HG03571 (cell line): ENCODE measurements around the gene KMT5C.
A peak's percentile ranks its signal among the peaks of the same experiment; 100 is the strongest.

Experiments
- ATAC-seq: cut with Tn5 transposase; IDR thresholded peaks from one replicate; pipeline ENCODE4 v1.9.1; 2021; ENCODE audit not compliant: unreplicated experiment

The KMT5C gene

DNA sequence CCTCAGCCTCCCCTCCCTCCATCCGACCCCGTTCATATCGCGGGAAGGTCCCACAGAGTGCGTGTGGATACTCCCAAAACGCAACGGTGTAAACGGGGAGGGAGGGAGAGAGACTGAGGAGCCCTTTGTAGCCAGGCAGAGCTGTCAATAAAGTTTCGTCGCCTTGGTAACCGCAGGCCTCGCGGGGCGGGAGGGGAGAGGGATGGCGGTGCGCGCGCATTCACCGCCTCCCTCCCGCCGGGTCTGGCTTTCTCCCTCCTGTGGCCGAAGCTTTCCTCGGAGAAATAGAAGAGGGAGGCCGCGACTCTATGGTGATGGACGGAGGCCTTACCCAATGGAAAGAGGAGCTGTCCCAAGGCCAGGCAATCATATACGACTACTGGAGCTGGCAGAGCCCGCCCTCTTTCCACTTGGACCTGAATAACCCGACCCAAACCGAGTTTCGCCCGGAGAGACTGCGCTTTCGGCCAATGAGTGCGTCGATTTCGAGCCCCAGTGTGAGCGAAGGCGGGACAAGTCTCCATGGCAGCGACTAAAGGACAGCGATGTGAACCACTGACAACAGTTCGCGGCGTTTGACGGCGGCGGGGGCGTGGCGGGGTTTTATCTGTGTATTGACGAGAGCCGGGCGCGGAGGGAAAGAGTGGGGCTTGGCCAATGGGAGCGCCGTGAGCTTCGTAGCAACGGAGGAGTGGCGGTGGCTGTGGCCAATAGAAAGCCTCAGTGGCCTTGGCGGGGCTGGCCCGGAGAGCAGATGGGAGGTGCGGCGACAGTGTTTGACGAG lies at the start of gene KMT5C:
TSS of gene KMT5C (plus strand) at position 772 of the 784 bp plus-strand sequence. CDS start 2,061 bp downstream, outside the sequence.
- ATAC-seq: peak; percentile 78

DNA sequence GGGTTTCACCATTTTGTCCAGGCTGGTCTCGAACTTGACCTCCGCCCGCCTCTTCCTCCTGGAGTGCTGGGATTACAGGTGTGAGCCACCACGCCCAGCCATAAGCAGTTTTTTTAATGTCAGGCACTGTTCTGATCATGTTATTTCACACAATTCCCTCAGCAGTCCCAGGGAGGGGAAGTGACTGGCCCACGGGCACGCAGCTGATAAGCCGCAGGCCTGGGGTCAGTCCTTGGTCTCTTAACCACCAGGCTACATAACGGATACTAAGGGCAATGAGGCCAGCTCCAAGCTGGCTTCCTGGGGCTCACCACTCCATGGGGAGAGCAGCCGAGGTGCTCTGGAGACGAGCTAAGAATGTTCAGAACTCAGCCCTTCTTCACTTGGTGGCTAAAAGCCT lies 42.4 kb upstream of the KMT5C start:
- no peak for ATAC-seq

DNA sequence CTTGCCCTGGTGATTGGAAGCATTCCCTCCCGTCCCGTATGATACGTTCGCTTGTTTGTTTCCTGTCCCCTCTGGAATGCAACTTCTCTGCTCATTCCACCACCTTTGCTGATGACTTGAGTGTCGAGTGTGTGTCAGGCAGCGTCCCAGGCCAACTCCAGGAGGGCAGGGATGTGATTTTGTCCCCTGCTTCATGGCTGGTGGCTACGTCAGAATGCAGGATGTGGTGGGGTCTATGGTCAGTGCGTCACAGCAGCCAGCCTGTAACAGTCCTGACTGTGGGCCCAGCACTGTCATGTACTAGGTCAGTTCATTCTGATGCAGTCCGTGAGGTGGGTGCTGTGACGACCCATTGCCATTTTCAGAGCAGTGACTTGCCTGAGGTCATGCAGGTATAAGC lies 39.7 kb upstream of the KMT5C start:
- no peak for ATAC-seq

DNA sequence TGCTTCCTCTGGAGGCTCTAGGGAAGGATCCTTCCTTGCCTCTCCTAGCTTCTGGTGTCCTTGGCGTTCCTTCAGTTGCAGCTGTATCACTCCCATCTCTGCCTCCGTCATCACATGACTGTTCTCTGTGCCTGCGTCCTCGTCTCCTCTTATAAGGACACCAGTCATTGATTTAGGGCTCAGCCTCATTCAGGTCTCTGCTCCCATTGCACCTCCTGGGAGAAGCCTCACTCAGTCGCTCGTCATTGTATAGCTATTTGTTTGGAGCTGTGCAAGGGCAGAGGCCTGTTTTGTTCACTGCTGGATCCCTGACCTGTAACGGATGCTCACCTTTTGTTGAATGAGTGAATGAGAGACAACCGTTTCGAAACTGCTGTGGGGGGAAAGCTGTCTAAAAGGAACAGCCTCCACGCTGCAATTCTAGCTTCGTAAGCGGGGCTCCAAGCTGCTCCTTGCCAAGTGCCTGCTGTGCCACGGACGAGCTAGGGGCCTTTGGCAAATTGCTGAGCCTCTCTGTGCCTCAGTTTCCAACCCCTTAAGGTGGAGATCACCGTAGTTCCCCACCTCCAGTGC lies 38.7 kb upstream of the KMT5C start:
- ATAC-seq: no peak

DNA sequence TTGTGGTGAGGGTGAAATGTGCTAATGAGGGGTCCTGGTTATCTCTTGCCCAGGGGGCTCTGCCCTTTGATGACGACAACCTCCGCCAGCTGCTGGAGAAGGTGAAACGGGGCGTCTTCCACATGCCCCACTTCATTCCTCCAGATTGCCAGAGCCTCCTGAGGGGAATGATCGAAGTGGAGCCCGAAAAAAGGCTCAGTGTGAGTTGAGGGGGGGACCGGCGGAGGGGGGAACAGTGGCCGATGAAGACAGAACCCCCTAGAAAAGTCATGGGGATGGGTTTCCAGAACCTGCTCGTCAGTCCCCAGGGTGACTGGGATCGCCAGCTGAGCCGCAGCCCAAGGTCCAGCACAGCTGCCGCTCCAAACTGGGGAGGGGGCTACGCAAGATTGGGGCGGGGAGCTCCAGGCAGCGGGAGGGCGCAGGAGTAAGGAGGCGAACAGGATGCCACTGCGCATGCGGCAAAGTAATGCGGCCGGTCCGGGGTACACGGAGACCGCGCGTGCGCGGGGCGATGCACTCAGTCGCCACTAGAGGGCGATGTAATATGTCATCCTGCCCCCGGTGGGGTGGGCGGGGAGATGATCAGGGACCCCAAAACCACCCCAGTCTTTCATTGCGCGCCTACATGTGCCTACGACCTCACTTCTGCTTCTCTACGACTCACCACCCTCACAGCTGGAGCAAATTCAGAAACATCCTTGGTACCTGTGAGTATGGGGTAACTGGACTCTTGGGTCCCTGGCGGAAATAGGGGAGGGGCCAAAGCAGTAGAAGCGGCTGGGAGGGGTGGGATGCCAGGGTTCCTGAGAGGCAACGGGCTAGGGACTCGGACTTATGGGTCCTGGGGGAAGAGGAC lies 38.0 kb upstream of the KMT5C start:
- ATAC-seq: no peak

DNA sequence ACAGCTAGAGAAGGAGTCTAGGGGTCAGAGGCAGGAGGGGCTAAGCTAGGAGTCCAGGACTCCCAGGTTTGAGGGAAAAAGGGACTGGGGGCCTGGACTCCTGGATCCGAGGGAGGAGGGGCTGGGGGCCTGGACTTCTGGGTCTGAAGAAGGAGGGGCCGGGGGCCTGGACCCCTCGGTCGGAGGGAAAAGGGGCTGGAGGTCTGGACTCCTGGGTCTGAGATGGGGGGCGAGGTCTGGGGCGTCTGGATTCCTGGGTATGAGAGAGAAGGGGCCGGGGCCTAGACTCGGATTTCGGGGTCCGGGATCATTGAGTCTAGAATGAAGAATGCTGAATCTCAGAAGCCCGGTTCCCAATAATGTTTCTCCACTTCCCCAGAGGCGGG lies 37.4 kb upstream of the KMT5C start:
- ATAC-seq: no peak

DNA sequence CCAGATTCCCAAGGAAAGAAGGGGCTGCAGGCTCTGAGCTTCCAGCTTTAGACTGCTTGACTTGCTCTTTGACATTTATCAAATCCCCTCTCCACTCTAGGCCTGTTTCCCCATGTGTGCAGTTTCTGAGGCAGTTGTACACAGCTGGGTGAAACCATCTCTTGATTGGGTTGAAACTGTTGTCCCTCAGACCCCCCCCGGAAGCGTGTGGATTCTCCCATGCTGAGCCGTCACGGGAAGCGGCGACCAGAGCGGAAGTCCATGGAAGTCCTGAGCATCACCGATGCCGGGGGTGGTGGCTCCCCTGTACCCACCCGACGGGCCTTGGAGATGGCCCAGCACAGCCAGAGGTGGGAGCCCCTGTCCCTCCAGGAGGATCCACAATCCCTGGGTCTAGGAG lies 36.2 kb upstream of the KMT5C start:
- no peak for ATAC-seq

DNA sequence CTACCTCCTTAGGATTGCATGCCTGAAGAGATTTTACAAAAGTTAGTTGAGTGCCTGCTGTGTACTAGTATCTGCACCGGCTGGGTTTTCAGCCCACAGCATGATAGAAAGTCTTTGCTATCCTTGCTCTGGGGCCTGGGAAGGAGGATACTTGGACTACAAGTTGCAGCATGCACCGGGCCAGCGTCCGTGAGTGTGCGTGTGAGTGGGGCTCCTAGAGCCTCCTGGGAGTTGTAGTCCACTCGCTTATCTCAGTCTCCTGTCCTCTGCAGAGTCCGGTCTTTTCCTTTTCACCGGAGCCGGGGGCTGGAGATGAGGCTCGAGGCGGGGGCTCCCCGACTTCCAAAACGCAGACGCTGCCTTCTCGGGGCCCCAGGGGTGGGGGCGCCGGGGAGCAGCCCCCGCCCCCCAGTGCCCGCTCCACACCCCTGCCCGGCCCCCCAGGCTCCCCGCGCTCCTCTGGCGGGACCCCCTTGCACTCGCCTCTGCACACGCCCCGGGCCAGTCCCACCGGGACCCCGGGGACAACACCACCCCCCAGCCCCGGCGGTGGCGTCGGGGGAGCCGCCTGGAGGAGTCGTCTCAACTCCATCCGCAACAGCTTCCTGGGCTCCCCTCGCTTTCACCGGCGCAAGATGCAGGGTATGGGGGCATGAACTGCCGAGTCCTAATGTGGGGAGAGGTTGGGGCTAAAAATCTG lies 35.2 kb upstream of the KMT5C start:
- ATAC-seq: no peak

DNA sequence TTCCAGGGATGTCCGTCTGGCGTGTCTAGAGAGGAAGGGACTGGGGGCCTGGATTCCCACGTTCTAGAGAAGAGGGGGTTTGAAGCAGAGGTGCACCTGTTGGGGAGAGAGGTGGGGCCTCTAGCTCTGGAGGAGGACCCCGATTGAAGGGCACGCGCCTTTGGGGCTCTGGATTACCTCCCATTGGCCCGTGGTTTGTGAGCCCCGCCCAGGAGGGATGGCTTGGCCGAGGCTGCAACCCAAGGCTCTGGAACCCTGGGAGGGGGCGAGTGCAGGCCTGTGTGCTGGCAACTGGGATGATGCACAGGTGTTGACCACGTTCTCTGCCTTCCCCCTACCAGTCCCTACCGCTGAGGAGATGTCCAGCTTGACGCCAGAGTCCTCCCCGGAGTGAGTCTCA lies 34.7 kb upstream of the KMT5C start:
- no peak for ATAC-seq

DNA sequence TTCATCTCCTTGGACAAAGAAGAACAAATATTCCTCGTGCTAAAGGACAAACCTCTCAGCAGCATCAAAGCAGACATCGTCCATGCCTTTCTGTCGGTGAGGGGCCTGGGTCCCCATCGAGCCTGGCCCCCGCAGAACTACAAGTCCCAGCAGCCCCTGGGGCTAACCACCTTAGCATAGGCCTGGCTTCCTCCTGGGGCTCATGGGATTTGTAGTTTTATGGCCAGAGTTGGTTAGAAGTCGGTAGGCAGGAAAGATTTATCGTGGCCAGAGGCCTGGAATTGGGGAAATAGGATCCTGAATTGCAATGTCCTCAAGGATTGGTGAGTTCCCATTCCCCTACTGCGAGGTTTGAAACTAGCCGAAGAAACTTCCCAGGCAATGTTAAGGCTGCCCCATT lies 34.2 kb upstream of the KMT5C start:
- ATAC-seq: no peak

DNA sequence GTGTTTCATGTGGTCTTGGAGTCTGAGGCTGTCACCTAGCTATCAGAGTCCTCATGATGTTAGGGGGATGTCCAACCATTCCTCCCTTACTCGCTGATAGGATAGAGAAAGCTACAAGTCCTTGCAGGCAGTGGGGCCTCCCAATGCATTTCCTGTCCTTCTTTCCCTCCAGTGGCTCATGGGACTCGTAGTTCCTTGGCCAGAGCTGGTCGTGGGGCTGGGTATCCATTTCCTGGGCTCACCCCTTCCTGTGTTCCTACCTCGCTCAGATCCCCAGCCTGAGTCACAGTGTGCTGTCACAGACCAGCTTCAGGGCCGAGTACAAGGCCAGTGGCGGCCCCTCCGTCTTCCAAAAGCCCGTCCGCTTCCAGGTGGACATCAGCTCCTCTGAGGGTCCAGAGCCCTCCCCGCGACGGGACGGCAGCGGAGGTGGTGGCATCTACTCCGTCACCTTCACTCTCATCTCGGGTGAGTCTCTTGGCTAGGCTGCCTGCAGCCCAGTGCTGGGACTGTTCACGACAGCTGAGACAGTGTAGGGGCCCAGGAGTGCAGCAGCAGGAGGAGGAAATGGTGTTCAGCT lies 33.6 kb upstream of the KMT5C start:
- no peak for ATAC-seq

DNA sequence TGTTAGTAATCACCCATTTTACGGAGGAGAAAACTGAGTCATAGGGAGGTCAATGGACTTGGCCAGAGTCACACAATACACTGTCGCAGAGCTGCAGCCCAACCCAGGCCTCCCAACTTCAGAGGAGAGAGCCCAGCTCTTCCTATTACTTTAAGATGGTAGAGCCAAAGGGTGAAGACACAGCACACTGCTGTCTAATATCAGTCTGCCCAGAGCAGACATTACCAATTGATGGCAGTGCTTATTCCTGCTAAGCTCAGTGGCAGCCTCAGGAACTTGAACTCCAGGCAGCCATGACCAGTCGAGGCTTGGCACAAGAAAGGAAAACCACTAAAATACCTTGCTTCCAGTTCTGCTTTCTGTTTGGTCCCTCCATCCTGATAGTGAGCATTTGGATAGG lies 33.0 kb upstream of the KMT5C start:
- ATAC-seq: no peak

DNA sequence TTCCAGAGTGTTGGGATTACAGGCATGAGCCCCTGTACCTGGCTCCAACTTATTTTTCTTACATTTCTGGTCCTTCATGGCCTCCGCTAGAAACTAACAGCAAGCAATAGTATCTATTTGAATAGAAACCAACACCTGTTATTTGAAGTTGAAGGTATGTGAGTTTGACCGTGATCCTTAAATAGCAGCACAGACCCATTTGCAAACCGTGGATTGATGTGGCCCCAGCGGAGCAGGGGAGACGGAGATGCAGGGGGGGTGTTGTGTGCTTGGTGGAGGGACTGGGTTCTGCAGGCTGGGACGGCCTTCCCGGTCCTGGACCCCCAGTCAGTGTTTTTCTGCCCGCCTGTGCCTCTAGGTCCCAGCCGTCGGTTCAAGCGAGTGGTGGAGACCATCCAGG lies 31.4 kb upstream of the KMT5C start:
- no peak for ATAC-seq

DNA sequence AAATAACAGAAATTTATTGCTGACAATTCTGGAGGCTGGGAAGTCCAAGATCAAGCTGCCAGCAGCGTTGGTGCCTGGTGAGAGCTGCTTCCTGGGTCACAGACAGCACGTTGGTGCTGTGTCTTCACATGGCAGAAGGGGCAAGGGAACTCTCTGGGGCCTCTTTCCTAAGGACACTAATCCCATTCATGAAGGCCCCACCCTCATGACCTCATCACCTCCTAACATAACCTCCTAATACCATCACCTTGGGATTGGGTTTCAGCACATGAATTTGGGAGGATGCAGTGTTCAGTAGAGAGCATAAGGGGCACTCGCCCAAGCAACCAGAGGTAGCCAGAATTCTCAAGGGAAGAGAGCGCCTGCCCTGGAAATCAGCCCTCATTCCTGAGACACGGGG lies 30.2 kb upstream of the KMT5C start:
- no peak for ATAC-seq

DNA sequence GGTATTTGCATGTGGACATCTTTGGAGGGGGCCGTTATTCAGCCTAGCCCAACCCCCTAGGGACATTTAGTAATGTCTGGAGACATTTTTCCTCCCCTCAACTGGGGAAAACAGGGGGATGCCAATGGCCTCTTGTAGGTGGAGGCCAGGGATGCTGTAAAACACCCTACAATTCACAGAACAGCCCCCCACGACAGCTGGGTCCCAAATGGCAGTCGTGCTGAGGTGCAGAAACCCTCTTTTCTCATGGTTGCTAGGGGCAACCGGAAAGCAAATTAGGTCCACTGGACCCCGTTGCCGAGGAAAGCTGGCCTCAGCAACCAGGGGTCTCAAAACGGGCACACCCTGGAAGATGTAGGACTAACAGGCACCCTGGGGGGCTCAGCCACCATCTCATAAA lies 29.2 kb upstream of the KMT5C start:
- ATAC-seq: no peak

DNA sequence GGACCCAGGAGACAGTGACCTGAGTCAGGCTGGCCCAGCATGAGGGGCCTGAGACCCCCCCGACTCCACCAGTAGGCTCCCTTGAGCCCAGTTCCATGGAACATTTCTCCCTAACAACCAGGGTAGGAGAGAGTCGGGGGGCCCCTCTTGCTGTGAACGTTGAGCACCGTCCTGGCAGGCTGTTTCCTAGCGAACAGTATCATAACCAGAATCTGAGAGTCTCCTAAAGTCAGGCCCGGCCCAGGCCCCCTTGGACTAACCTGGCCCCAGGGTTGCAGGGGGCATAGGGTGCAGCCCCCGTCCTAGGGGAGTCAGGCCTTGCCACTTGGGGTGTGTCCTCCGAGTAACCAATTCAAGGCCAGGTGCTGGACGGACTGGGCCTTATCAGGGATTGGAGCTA lies 28.3 kb upstream of the KMT5C start:
- no peak for ATAC-seq

DNA sequence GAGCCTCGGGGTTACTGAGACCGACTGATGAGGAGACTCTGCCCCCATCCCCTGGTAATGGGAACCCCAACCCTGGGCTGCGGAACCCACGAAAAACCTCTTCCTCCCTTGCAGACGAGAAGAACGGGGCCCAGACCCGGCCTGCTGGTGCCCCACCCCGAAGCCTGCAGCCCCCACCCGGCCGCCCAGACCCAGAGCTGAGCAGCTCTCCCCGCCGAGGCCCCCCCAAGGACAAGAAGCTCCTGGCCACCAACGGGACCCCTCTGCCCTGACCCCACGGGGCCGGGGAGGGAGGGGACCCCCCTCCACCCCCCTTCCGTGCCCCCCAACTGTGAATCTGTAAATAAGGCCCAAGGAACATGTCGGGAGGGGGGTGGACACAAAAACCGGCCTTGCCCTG lies 27.9 kb upstream of the KMT5C start:
- ATAC-seq: no peak

DNA sequence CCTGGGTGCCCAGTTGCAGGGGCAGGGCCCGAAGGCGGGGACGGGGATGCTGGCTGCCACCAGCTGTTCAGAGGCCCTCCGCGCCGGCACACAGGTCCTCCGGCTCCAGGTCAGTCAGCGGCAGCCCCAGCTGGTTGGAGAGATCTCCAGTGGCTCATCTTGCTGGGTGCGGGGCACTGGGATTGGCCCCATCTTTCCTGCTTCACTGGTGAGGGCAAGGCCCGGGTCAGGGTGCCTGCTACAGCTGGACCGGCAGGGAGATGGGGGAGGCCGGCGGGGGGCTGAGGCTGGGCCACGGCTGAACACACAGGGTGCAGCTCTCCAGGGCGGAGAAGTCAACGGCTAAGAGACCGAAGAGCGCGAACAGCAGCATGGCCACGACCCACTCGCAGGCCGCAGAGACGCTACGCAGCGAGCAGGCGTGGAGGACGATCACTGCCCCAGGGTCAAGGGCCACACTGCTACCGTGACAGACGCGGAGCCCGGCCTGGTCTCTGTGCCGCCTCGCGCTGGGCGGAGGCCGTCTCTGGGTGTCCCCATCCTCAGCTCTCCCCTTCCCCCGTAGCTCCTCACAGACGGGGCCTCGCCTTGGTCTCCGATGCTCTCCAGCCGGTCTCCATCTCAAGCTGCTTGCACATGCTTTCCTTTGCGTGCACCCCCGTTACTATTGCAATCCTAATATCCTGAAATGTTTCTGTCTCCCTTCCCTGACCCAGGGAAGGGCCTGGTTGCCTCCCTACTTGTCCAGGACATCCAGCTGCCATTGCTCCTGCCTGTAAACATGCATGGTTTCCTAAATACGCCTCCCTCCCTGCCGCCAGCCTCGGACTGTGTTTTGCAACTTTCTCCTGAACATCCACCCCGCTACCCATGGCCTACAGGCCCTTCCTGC lies 26.8 kb upstream of the KMT5C start:
- ATAC-seq: no peak

DNA sequence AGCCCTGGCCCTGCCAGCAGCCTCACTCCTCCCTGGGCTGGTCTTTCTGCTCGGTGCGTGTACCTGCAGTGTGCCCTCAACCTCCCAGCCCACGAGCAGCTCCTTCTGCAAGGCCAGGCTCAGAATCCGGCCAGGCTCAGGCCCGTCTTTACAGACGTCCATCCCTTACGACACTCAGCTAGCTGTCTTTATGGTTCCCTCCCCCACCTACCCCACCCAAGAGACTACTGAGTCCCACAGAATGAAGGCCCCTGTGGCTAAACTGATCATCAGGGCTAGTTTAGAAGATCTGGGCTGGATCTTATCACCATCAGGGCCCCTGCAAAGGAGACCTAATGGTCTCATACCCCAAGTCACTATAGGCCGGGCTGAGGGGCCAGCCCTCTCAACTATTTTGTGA lies 25.3 kb upstream of the KMT5C start:
- no peak for ATAC-seq

DNA sequence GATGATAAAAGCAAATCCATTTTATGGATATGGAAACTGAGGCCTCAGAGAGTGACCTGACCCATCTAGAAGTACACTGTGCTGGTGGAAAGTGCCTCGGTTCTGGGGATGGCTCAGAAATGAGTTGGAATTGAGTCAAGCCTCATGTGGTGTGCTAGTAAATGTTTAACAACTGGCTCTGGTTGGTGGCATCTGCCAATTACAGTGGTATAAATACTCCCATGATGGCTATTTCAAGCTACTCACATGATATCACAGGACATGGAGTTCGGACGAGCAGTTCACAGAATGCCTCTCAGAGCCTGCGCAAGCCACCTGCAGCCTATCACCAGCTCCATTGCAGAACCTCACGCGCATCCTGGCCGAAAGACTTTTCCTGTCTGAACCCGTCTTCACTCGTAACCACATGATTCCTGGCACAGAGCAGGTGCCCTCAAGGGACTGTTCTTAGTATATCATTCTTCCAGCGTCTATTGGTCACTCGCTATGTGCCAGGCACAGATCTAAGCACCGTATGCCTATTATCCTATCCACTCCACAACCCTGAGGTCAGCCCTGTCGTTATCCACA lies 23.6 kb upstream of the KMT5C start:
- ATAC-seq: no peak
